Dermis lymphatic vessel endothelial cell (primary cell): ENCODE results near the gene ARMC5. TPM values are rescaled to one million over a fixed set of nuclear protein-coding genes. Genes with fewer than 3 reads are reported as not detected.

Source experiments
- total RNA-seq: library from RNA; depleted of rRNA; stranded (reverse); fragments of >200 nt; gene quantifications from 2 replicates; pipeline ENCODE4 v1.2.1, GENCODE V29; 2014

ARMC5 gene
- total RNA-seq, result 11.4 and 14.2 TPM in 2 replicates

DNA sequence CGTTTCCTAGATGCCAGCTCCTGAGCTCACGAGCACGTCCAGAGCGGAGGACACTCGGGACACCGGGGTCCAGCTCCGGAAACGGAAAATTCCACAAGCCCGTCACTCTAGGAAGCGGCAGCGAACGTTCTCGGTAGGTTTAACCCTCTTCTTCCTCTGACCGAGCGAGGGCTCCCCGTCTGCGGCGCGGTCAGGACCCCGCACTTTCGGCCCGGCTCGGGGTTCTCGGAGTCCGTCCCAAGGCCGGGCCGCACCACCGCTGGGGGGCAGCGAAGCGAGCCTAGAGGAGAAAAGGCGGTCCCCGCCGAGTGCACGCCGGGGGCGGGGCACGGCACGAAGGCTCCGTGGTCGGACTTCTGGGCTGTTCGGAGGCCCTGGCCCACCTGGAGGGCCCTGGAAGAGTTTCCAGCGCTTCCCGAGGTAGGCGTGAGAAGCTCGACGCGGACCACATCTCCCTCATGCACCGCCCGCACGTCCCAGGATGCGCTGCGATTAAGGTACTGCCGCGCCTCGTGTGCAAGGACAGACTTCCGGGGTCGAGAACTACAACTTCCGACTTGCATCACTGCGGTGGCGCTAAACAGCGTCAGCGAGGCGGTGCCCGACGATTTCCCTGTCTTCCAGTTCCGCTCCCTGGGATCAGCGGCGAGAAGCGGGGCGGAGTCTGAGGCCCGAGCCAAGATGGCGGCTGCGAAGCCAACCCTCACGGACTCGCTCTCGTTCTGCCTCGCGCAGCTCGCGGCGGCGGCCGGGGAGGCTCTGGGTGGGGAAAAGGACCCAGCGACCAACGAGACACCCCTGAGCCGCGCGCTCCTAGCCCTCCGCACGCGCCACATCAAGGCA is at the start of gene ARMC5:
Gene ARMC5 (plus strand): TSS at position 658 of the 843 bp plus-strand sequence. CDS start 24 bp downstream, at position 682.

DNA sequence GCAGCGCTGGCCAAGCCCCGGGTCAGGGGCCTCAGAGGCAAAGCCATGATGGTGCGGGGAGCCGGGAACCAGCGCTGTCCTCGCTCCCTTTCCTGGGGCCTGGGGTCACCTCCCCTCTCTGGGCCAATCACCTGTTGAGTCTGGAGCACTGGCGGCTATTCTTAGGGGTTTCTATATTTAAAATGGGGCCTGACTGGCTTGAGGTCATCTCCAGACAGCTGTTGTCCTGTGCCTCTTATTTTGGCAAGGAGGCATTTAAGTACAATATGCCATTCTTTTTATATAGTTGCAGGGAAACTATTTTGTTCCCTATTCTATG is 31.1 kb upstream of the ARMC5 start, which contains the start of gene COX6A2:
Gene COX6A2 (minus strand): TSS at position 82 of the 319 bp plus-strand sequence. CDS start 35 bp downstream, at position 47.

DNA sequence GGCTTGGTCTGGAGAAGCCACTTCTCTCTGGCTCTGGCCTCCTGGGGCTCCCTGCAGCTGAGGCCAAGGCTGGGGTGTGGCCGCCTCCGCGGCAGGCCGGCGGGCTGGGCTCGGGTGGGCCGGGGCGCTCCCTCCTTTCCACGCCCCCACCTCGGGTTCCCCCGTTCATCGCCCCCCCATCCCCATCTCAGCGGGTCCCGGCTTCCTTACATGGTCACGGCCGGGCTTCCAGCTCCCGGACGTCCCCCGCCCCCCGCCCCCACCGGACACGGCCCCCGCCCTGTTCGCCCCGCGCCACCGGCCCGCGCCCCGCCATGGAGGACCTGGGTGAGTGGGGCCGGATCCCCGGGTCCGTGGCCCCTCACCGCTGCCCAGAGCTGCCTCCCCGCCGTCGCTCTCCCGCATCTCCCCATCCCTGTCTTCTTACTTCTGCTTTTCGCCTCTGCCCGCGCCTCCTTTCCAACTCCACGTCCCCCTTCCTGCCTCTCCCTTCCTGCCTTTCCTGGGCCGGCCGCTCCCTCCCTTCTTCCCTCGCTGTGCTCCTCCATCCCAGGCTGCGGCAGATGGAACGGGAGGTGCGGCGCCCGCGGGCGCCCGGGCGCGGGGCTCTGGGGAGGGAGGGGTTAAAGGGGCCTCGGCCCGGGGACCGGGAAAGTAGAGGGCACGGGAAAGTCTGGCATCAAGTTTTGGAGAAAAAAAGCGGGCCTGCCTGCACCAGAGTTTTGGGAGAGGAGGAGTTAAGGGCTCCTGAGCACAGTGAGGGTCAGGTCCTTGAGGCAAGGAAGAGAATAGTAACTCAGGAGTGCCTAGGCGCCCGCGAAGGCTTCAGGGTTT is 12.8 kb downstream of the ARMC5 start, which contains the start of gene TGFB1I1:
Gene TGFB1I1 (plus strand): TSS at position 278 of the 834 bp plus-strand sequence. CDS start 37 bp downstream, at position 315.

GRCh38 chr16:31483081-31483480 is 23.8 kb downstream of the ARMC5 start, which contains the start of gene SLC5A2:
Gene SLC5A2, plus strand, starts transcription at chr16:31483123. Its CDS starts 14 bp downstream, at chr16:31483137.

GRCh38 chr16:31507929-31508705 is 48.8 kb downstream of the ARMC5 start, which contains the start of gene RUSF1:
Gene RUSF1, minus strand, starts transcription at chr16:31508391. Its CDS starts 18 bp downstream, at chr16:31508373.

Other genes with a start within 250 kb of the ARMC5 start
- gene TRIM72, start 245.4 kb upstream of the ARMC5 start, total RNA-seq, result not detected in 2 replicates
- not detected in 2 replicates for gene PYDC1, start 242.4 kb upstream of the ARMC5 start, total RNA-seq
- gene ITGAM, start 199.5 kb upstream of the ARMC5 start, total RNA-seq, result not detected in 2 replicates
- 0.34 TPM in 1 of 2 replicates, not detected in the other for gene ITGAX, start 104.3 kb upstream of the ARMC5 start, total RNA-seq
- not detected in 2 replicates for gene ITGAD, start 66.2 kb upstream of the ARMC5 start, total RNA-seq
- not detected in 2 replicates for gene COX6A2, start 31.1 kb upstream of the ARMC5 start, total RNA-seq
- under 0.01 and 0.26 TPM in 2 replicates for gene ZNF843, start 16.7 kb upstream of the ARMC5 start, total RNA-seq
- gene TGFB1I1, start 12.7 kb downstream of the ARMC5 start, total RNA-seq, result 29.8 and 30.9 TPM in 2 replicates
- 0.11 TPM in 1 of 2 replicates, not detected in the other for gene SLC5A2, start 23.6 kb downstream of the ARMC5 start, total RNA-seq
- gene RUSF1, start 48.9 kb downstream of the ARMC5 start, total RNA-seq, result 23.6 and 26.5 TPM in 2 replicates
- not detected in 2 replicates for gene AHSP, start 68.4 kb downstream of the ARMC5 start, total RNA-seq